Stimulated activated naive CD4-positive, alpha-beta T cell (primary cell): ENCODE measurements around the gene AUTS2.

Experiments
- DNase-seq, 6 experiments: peaks; one replicate each; lab custom pipeline; 2025; lab: John Stamatoyannopoulos, UW

The AUTS2 gene

GRCh38 chr7:69893906-69894305 is 295.6 kb downstream of the AUTS2 start:
- DNase-seq = no peak

GRCh38 chr7:69895446-69895845 is 297.2 kb downstream of the AUTS2 start:
- DNase-seq = no peak

- DNase-seq = no peak
Measured at GRCh38 chr7:69896121-69896520, 297.8 kb downstream of the AUTS2 start.

GRCh38 chr7:69898189-69898588 is 299.9 kb downstream of the AUTS2 start:
- no peak for DNase-seq

GRCh38 chr7:69903410-69903809 is 305.1 kb downstream of the AUTS2 start:
- DNase-seq = no peak

GRCh38 chr7:69906283-69906995 is 308.2 kb downstream of the AUTS2 start:
- no peak for DNase-seq

GRCh38 chr7:69907720-69908119 is 309.4 kb downstream of the AUTS2 start:
- DNase-seq = no peak

GRCh38 chr7:69908454-69908853 is 310.2 kb downstream of the AUTS2 start:
- no peak for DNase-seq

GRCh38 chr7:69910150-69910549 is 311.9 kb downstream of the AUTS2 start:
- no peak for DNase-seq

GRCh38 chr7:69911337-69911736 is 313.1 kb downstream of the AUTS2 start:
- DNase-seq = no peak

GRCh38 chr7:69912141-69912540 is 313.9 kb downstream of the AUTS2 start:
- DNase-seq = no peak

- no peak for DNase-seq
Measured at GRCh38 chr7:69912846-69913245, 314.6 kb downstream of the AUTS2 start.

GRCh38 chr7:69919426-69920111 is 321.3 kb downstream of the AUTS2 start:
- DNase-seq = no peak

GRCh38 chr7:69920797-69921196 is 322.5 kb downstream of the AUTS2 start:
- DNase-seq = no peak

- no peak for DNase-seq
Measured at GRCh38 chr7:69922026-69922803, 323.9 kb downstream of the AUTS2 start.

- no peak for DNase-seq
Measured at GRCh38 chr7:69927461-69927860, 329.2 kb downstream of the AUTS2 start.

- no peak for DNase-seq
Measured at GRCh38 chr7:69928621-69929020, 330.3 kb downstream of the AUTS2 start.

GRCh38 chr7:69929622-69930021 is 331.3 kb downstream of the AUTS2 start:
- DNase-seq = no peak

- DNase-seq = no peak
Measured at GRCh38 chr7:69932034-69932628, 333.9 kb downstream of the AUTS2 start.

- no peak for DNase-seq
Measured at GRCh38 chr7:69934144-69934903, 336.0 kb downstream of the AUTS2 start.

GRCh38 chr7:69935107-69935506 is 336.8 kb downstream of the AUTS2 start:
- no peak for DNase-seq

- no peak for DNase-seq
Measured at GRCh38 chr7:69937097-69937496, 338.8 kb downstream of the AUTS2 start.
